ENCODE data around the gene CD320. TPM values are rescaled to one million over a fixed set of nuclear protein-coding genes. Genes with fewer than 3 reads are reported as not detected.

The CD320 gene
- total and polyA plus RNA-seq, 2 donors (not counting 1 experiment from before 2014, with no cell fraction given), result 30.5 to 32.6 TPM

DNA sequence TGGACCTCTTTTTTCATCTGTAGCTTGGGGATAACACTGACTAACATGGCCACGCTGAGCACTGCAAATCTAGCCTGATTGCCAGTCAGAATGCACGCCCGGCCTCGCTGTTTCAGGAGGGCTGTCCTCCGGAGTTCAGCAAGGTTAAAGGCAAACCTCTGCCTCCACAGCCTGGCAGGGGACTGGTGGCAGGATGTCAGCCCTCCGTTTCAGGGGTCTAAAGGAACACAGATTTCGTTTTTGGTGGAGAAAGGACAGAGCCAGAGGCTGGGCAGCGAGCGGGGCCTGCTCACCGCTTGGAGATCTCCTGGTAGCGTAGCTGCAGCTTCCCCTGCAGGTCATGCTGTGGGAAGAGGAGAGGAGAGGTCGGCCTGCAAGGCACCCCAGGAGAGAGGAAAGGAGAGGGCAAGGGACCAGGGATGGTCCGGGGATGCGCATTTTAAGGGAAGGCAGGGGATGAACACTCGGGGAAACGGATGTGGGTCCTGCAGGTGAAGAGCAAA lies 12.5 kb upstream of the CD320 start:
- ATAC-seq (ENCODE audit: low read depth) (no peak), DNase-seq (peak; percentile 33)
- Histone ChIP-seq H4K20me1 (ENCODE audit: control insufficient read depth, insufficient read depth, low read length, poor library complexity, severe bottlenecking) (peaks cover 13% of the 10 kb centered on the region), H3K9me3 (ENCODE audit: control extremely low read depth in 1 of 3, control insufficient read depth in 2 of 3, insufficient read depth in 1 of 3, low read length in 2 of 3) (no peaks in the 10 kb centered on the region), H3K27ac (ENCODE audit: low read length in 2 of 2) (peak overlapping the region; percentile 80 to 92), H3K4me2 (replicated peaks; ENCODE audit: low read depth, low read length, poor library complexity, severe bottlenecking) (peak overlapping the region; percentile 90), H3K36me3 (replicated peaks in 1 of 2; ENCODE audit: control extremely low read depth in 1 of 2, control insufficient read depth in 1 of 2, extremely low read depth in 1 of 2, insufficient read depth in 2 of 2, low read length in 1 of 2) (peaks cover 0 to 26% of the 10 kb centered on the region in 2 experiments), H3K79me2 (ENCODE audit: control insufficient read depth, insufficient read depth, low read length) (peaks cover 53% of the 10 kb centered on the region), H3K4me1 (ENCODE audit: control insufficient read depth in 2 of 2, insufficient read depth in 2 of 2, low read length in 2 of 2) (peaks cover 18 to 39% of the 10 kb centered on the region in 2 donors), H3K4me3 (ENCODE audit: control extremely low read depth in 1 of 5, extremely low read depth in 1 of 5, insufficient read depth in 1 of 5, low read depth in 2 of 5, low read length in 4 of 5) (peak overlapping the region; percentile 78 to 99 (median 96)), H3K27me3 (replicated peaks in 1 of 4; ENCODE audit: control extremely low read depth in 1 of 4, control insufficient read depth in 3 of 4, insufficient read depth in 4 of 4, low read length in 3 of 4) (no peaks in the 10 kb centered on the region), H3K9ac (ENCODE audit: low read length) (peak overlapping the region; percentile 98), H2AFZ (ENCODE audit: insufficient read depth, low read depth, low read length, poor library complexity, severe bottlenecking) (peak overlapping the region; percentile 91)
- no peaks in the 10 kb centered on the region for H3K9me3 Mint-ChIP-seq (ENCODE audit: insufficient read depth)
- H3K27ac Mint-ChIP-seq, result peak overlapping the region; percentile 91
- H3K4me3 Mint-ChIP-seq, result peak overlapping the region; percentile 92
- TF ChIP-seq EZH2 (IDR thresholded peaks at IDR 0.05; ENCODE audit: borderline replicate concordance, insufficient read depth, low read depth, low read length, poor library complexity, severe bottlenecking), result no peak
- TF ChIP-seq, protein P1, sequence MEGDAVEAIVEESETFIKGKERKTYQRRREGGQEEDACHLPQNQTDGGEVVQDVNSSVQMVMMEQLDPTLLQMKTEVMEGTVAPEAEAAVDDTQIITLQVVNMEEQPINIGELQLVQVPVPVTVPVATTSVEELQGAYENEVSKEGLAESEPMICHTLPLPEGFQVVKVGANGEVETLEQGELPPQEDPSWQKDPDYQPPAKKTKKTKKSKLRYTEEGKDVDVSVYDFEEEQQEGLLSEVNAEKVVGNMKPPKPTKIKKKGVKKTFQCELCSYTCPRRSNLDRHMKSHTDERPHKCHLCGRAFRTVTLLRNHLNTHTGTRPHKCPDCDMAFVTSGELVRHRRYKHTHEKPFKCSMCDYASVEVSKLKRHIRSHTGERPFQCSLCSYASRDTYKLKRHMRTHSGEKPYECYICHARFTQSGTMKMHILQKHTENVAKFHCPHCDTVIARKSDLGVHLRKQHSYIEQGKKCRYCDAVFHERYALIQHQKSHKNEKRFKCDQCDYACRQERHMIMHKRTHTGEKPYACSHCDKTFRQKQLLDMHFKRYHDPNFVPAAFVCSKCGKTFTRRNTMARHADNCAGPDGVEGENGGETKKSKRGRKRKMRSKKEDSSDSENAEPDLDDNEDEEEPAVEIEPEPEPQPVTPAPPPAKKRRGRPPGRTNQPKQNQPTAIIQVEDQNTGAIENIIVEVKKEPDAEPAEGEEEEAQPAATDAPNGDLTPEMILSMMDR (IDR thresholded peaks at IDR 0.05), result no peak
- intact Hi-C loops (cut with micrococcal nuclease), result loop anchor here (1.0 kb wide), 5 partner anchors 12 to 376 kb away; partner anchors contain the start of genes CD320 and RAB11B
- CTCF ChIA-PET, result interaction anchor here (1.3 to 1.9 kb wide), 7 partner anchors 9 to 185 kb away, joined by 3 to 8 read pairs (median 5); no protein-coding TSS in a partner anchor
- POLR2A ChIA-PET, result interaction anchor here (0.5 to 2.5 kb wide), 10 partner anchors 14 to 400 kb away, joined by 3 to 6 read pairs (median 4); partner anchors contain the start of genes RAB11B and ZNF414
- WGBS (ENCODE audit: insufficient coverage), result under 1% methylated on average over 14 of the region's 16 CpGs
- no peaks in the 10 kb centered on the region for H3K27me3 Mint-ChIP-seq
- peaks cover 42% of the 10 kb centered on the region for H3K4me1 Mint-ChIP-seq

Measured in B cell (primary cell).